ENCODE measurements around the gene MGRN1.

The MGRN1 gene

DNA sequence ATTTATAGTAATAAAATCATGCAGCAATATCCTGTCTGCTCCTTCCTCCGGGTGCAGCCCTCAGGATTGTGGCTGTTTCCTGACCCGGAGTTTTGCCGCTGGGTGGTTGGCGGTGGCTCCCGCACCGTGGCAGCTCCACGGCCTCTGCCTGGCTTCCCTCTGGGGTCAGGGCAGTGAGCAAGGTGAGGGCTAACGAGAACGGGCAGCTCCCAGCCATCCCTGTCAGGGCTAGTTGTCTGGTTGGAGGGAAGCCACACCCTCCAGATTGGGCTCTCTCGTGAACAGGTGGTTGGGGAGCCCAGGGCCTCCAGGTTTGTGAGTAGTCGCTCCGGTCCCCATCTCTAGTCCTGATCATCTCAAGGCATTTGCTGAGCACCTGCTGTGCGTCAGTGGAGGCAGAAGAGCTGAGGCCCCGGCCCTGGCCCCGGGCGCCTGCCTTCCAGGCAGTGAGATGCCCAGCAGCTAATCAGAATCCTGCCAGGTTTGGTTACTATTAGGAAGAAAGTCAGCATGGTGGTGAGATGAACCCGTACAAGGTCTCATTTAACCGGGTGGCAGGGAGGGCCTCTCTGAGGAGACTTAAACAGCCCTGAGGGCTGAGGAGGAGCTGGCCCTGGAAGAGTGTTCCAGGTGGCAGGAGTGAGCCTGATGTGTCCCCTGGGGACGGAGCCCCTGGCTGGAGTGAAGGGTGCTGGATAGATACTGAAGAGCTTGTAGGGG lies 66.5 kb downstream of the MGRN1 start:
- H3K36me3 ChIP-seq (ENCODE audit: control insufficient read depth, insufficient read depth, low read length) = peaks cover 23% of the 10 kb centered on the region
- no peak for TF ChIP-seq CTCF (IDR thresholded peaks at IDR 0.05; ENCODE audit: insufficient read depth, low read length, poor library complexity, severe bottlenecking)
- H3K4me3 ChIP-seq (replicated peaks; ENCODE audit: low read depth, low read length) = no peak overlapping the region
- no peak for DNase-seq (ENCODE audit: extremely low read depth, insufficient read length)
- H3K27me3 ChIP-seq (replicated peaks; ENCODE audit: control insufficient read depth, insufficient read depth, low read length) = no peaks in the 10 kb centered on the region

DNA sequence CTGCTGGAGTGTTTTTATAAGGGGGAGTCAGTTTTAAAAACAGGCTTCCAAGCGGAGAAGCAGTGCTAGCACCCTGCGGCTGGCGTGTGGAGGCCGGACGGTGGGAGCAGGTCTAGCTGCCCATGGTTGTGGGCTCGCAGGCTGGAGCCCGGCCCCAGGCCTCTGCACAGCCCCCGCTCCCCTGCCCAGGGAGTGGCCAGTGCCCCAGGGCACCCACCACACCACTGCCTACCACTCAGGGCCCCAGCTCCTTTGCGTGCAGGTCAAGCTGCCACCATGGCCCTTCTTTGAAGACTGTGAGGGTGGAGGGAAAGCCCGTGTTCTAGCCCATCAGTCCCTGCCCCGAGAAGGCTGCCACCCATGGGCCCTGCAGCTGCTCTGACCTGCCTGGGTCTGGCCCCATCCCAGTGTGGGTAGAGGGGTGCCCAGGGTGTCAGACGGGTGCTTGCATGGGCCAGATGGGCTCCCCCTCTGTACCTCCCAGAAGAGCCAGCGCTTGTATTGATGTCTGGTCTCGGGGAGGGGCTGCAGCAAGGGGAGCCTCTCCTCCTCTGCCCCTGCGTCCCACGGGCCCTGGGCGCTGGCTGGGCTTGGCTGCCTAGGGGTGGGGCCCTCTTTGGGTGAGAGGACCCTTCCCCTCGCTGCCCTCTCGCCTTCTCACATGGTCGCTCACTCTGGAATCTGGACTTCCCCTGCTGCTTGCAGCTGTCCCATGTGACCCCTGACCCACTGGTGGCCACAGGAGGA lies 67.2 kb downstream of the MGRN1 start:
- H3K36me3 ChIP-seq (ENCODE audit: control insufficient read depth, insufficient read depth, low read length) = peaks cover 20% of the 10 kb centered on the region
- DNase-seq (ENCODE audit: extremely low read depth, insufficient read length) = no peak
- H3K4me3 ChIP-seq (replicated peaks; ENCODE audit: low read depth, low read length) = no peak overlapping the region

DNA sequence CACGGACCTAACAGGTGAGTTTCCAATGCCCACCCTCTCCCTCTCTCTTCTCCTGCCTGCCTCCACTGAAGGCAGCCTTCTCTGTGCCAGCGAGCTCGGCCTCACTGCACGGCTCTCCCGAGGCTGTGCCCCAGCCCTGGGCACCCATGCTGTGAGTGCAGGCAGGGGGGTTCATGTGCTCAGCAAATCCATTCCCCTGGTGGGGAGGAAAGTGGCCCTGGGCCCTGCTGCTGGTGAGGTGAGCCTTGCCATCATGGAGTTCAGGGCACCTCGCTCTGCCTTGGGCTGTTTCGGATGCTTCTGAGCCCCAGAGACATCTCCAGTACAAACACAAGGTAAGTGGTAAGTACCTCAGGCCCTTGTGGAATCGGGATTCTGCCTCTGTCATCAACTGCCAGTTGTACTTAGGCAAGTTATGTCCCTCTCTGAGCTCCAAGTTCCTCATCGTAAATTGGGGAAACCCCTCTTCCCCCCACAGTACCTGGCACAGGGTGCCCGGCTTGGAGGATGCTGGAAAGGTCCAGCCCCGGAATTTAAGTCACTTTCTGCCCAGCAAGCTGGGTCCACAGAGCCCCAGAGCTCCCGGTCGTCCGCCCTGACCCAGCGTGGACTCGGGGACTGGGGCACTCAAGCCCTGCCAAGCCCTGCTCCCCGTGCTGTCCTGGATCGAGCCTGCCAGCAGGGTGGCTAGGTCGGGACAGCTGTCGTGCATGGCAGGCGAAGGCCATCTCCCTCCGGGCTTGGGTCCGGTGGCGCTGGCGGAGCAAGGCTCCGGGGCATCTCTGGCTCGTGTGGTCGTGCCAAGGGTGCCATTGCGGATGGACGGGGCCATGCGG lies 68.1 kb downstream of the MGRN1 start:
- no peak for TF ChIP-seq CTCF (IDR thresholded peaks at IDR 0.05; ENCODE audit: insufficient read depth, low read length, poor library complexity, severe bottlenecking)
- Histone ChIP-seq H3K36me3 (ENCODE audit: control insufficient read depth, insufficient read depth, low read length) (peaks cover 24% of the 10 kb centered on the region), H3K4me3 (replicated peaks; ENCODE audit: low read depth, low read length) (peak overlapping the region; percentile 73), H3K27me3 (replicated peaks; ENCODE audit: control insufficient read depth, insufficient read depth, low read length) (no peaks in the 10 kb centered on the region)
- no peak for DNase-seq (ENCODE audit: extremely low read depth, insufficient read length)

More for the DNA sequence above, 67.2 kb downstream of the MGRN1 start:
- no peak for TF ChIP-seq CTCF (IDR thresholded peaks at IDR 0.05; ENCODE audit: insufficient read depth, low read length, poor library complexity, severe bottlenecking)
- H3K27me3 ChIP-seq (replicated peaks; ENCODE audit: control insufficient read depth, insufficient read depth, low read length) = no peaks in the 10 kb centered on the region

- DNase-seq (ENCODE audit: extremely low read depth, insufficient read length) = peak; percentile 99
- H3K4me3 ChIP-seq (replicated peaks; ENCODE audit: low read depth, low read length) = peak within 1 kb of the TSS; percentile 90
- peaks cover 28% of the 10 kb centered on the region for H3K36me3 ChIP-seq (ENCODE audit: control insufficient read depth, insufficient read depth, low read length)
- H3K27me3 ChIP-seq (replicated peaks; ENCODE audit: control insufficient read depth, insufficient read depth, low read length) = no peaks in the 10 kb centered on the region
- no peak for TF ChIP-seq CTCF (IDR thresholded peaks at IDR 0.05; ENCODE audit: insufficient read depth, low read length, poor library complexity, severe bottlenecking)
These were observed 68.8 kb downstream of the MGRN1 start, which contains the start of gene NUDT16L1 for GRCh38 chr16:4693296-4693955. TSS of gene NUDT16L1 (plus strand) at chr16:4693562. CDS start at chr16:4693727, 165 bp downstream.

DNA sequence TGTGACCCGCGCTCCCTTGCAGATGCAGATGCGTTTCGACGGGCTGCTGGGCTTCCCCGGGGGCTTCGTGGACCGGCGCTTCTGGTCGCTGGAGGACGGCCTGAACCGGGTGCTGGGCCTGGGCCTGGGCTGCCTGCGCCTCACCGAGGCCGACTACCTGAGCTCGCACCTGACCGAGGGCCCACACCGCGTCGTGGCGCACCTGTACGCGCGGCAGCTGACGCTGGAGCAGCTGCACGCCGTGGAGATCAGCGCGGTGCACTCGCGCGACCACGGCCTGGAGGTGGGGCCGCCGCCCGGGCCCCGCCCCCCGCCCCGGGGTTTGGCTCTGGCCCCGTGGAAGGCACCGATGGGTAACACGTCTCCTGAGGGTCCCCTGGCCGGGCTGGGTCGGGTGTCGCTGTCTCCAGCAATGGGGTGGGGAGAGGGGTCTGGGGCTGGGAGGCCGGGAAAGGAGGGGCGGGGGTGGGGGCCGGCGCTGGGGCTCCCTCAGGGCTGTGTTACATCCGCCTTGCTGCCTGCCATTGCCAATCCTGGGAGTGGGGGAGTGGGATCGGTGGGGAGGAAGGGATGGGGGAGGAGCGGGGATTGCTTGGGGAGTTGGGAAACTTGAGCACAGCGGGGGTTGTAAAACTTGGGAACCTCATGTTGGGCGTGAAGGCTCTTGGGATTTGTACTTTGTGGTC lies 69.5 kb downstream of the MGRN1 start:
- peak overlapping the region; percentile 90 for H3K4me3 ChIP-seq (replicated peaks; ENCODE audit: low read depth, low read length)
- H3K36me3 ChIP-seq (ENCODE audit: control insufficient read depth, insufficient read depth, low read length) = peaks cover 31% of the 10 kb centered on the region
- H3K27me3 ChIP-seq (replicated peaks; ENCODE audit: control insufficient read depth, insufficient read depth, low read length) = no peaks in the 10 kb centered on the region
- peak; percentile 66 for DNase-seq (ENCODE audit: extremely low read depth, insufficient read length)
- TF ChIP-seq CTCF (IDR thresholded peaks at IDR 0.05; ENCODE audit: insufficient read depth, low read length, poor library complexity, severe bottlenecking) = no peak
